ENCODE measurements around the gene THOC2.

The THOC2 gene

GRCh38 chrX:123563167-123563566 is 169.7 kb downstream of the THOC2 start:
- no peaks in the 10 kb centered on the region for H3K36me3 ChIP-seq (ENCODE audit: insufficient read depth, low read length)
- H3K27me3 ChIP-seq (ENCODE audit: insufficient read depth, low read length) = no peaks in the 10 kb centered on the region
- H3K9me3 ChIP-seq (ENCODE audit: low read length) = no peaks in the 10 kb centered on the region
- H3K4me3 ChIP-seq (ENCODE audit: low read length) = no peak overlapping the region
- H2AFZ ChIP-seq (ENCODE audit: low read depth, low read length) = no peak overlapping the region
- H3K4me1 ChIP-seq (ENCODE audit: insufficient read depth, low read length) = no peaks in the 10 kb centered on the region

DNA sequence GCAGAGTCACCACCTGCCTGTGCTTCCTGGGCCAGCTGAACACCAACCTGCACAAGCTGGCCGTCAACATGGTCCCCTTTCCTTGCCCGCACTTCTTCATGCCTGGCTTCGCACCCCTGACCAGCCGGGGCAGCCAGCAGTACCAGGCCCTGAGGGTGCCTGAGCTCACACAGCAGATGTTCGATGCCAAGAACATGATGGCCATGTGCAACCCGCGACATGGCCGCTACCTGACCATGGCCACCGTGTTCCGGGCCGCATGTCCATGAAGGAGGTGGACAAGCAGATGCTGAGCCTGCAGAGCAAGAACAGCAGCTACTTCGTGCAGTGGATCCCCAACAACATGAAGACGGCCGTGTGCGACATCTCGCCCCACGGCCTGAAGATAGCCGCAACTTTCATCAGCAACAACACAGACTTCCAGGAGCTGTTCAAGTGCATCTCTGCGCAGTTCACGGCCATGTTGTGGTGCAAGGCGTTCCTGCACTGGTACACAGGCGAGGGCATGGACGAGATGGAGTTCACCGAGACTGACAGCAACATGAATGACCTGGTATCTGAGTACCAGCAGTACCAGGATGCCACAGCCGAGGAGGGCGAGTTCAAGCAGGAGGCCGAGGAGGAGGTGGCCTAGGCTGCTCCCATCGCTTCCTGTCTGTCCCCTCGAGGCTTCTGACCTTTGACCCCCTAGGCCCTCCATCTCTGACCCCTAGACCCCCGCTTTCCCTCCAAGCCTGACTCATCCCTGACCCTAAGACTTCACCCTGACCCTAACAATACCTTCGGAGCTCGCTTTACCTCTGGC is 170.3 kb downstream of the THOC2 start:
- Histone ChIP-seq H3K4me3 (ENCODE audit: low read length) (no peak overlapping the region), H2AFZ (ENCODE audit: low read depth, low read length) (no peak overlapping the region), H3K9me3 (ENCODE audit: low read length) (no peaks in the 10 kb centered on the region), H3K4me1 (ENCODE audit: insufficient read depth, low read length) (no peaks in the 10 kb centered on the region), H3K27me3 (ENCODE audit: insufficient read depth, low read length) (no peaks in the 10 kb centered on the region), H3K36me3 (ENCODE audit: insufficient read depth, low read length) (no peaks in the 10 kb centered on the region)

- Histone ChIP-seq H3K27me3 (ENCODE audit: insufficient read depth, low read length) (no peaks in the 10 kb centered on the region), H3K9me3 (ENCODE audit: low read length) (no peaks in the 10 kb centered on the region), H3K4me3 (ENCODE audit: low read length) (no peak overlapping the region), H3K36me3 (ENCODE audit: insufficient read depth, low read length) (no peaks in the 10 kb centered on the region), H2AFZ (ENCODE audit: low read depth, low read length) (no peak overlapping the region), H3K4me1 (ENCODE audit: insufficient read depth, low read length) (no peaks in the 10 kb centered on the region)
Observed at GRCh38 chrX:123561439-123562215, 171.2 kb downstream of the THOC2 start.

DNA sequence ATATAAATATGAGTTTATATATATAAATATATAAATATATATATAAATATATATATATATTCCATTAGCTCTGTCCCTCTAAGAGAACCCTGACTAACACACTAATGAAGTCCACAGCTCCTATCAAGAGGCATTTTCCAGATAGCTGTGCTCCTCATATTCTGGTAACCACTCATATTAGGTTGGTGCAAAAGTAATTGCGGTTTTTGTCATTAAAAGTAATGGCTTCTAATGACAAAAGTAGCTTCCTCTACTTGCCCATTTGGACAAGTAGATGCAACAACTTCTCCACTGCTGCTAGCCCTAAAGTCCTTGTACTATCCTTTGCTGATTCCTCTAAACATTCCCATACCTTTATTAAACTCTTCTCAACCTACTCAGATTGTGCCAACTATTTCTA is 182.0 kb downstream of the THOC2 start:
- Histone ChIP-seq H3K36me3 (ENCODE audit: insufficient read depth, low read length) (no peaks in the 10 kb centered on the region), H3K4me1 (ENCODE audit: insufficient read depth, low read length) (no peaks in the 10 kb centered on the region), H3K9me3 (ENCODE audit: low read length) (no peaks in the 10 kb centered on the region), H3K27me3 (ENCODE audit: insufficient read depth, low read length) (no peaks in the 10 kb centered on the region), H3K4me3 (ENCODE audit: low read length) (no peak overlapping the region), H2AFZ (ENCODE audit: low read depth, low read length) (no peak overlapping the region)

All from neuron (in vitro differentiated cells).